WI38 (cell line): ENCODE results near the gene PDCD10.

ENCODE experiments used
- H3K4me3 ChIP-seq: 2 replicates; pipeline ENCODE4 v1.5.1; 2011; ENCODE audit warnings: low read depth, mild to moderate bottlenecking, control low read depth, low read length
- TF ChIP-seq, protein P1 (sequence below): IDR thresholded peaks from 2 replicates; pipeline ENCODE4 v1.5.1; 2012; ENCODE audit warnings: low read depth, mild to moderate bottlenecking, control low read depth, low read length

The PDCD10 gene

GRCh38 chr3:167742338-167742737 is 7.6 kb upstream of the PDCD10 start:
- TF ChIP-seq, protein P1, sequence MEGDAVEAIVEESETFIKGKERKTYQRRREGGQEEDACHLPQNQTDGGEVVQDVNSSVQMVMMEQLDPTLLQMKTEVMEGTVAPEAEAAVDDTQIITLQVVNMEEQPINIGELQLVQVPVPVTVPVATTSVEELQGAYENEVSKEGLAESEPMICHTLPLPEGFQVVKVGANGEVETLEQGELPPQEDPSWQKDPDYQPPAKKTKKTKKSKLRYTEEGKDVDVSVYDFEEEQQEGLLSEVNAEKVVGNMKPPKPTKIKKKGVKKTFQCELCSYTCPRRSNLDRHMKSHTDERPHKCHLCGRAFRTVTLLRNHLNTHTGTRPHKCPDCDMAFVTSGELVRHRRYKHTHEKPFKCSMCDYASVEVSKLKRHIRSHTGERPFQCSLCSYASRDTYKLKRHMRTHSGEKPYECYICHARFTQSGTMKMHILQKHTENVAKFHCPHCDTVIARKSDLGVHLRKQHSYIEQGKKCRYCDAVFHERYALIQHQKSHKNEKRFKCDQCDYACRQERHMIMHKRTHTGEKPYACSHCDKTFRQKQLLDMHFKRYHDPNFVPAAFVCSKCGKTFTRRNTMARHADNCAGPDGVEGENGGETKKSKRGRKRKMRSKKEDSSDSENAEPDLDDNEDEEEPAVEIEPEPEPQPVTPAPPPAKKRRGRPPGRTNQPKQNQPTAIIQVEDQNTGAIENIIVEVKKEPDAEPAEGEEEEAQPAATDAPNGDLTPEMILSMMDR: no peak
- no peak overlapping the region for H3K4me3 ChIP-seq

- TF ChIP-seq, protein P1: 0 out of 2 replicates have a peak, but pooled peaks have one; percentile 12
These were observed 6.4 kb upstream of the PDCD10 start for GRCh38 chr3:167740961-167741587.

DNA sequence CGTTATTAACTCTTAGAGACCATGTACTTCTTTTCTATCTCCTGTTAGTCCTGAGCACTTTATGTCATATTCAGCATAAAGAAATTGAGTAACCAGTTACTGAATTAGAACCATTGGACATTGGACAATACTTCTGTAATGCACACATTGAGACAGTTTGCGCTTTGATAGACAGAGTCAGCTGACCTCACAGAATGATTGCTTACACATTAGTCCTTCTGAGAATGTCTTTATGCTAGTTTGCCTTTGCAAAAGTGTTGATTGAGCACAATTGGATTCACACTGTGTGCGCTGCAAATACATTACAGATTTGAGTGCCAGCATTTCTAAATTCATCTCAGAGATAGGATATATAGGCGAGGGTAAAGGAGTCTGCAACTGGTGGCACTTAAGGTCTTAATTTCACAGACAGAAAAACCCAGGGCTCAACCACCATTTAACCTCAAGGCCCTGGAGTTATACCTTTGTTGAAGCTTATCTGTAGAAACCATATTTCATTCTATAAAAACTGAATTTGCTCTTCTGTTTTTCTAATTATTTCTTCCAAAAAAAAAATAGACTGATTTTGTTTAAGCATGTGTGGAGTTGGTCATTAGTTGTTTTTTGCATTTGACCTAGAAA is 4.6 kb upstream of the PDCD10 start:
- H3K4me3 ChIP-seq: no peak overlapping the region
- TF ChIP-seq, protein P1: no peak

More at GRCh38 chr3:167740961-167741587, 6.4 kb upstream of the PDCD10 start:
- H3K4me3 ChIP-seq: no peak overlapping the region

- H3K4me3 ChIP-seq: no peak overlapping the region
- TF ChIP-seq, protein P1: no peak
These were observed 3.3 kb upstream of the PDCD10 start for GRCh38 chr3:167738037-167738436.

GRCh38 chr3:167736997-167737396 is 2.3 kb upstream of the PDCD10 start:
- TF ChIP-seq, protein P1: no peak

DNA sequence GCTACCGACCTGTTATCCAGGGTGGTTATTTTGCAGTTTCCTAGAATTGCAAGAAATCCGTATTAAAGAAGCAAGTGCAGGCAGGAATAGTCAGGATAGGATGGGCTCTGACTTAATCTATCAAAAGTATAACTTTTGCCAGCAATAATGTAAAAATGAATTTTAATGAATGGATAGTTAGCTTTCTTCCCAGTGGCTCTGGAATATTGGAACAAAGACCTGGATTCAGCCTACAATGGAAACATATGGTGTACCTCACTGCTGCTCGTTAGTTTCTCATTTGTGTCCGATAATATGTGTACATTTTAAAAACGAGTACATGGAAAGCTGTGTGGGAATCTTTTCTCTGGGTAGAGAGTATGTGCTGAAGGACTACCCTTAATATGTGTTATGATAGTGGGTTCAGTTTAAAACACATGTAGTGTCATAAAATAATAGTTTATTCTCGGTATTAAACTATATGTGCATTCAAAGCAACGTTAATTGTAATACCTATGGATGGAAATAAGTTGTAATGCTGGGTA is 1.6 kb upstream of the PDCD10 start:
- H3K4me3 ChIP-seq: peak overlapping the region; percentile 80
- TF ChIP-seq, protein P1: no peak

More at GRCh38 chr3:167736997-167737396, 2.3 kb upstream of the PDCD10 start:
- H3K4me3 ChIP-seq: no peak overlapping the region
